VCaP (cell line): Measurements from ENCODE around the gene FNDC3B.

Experiments used
- H3K27ac ChIP-seq: fragments of 450-650 bp; 2 replicates; pipeline ENCODE4 v1.5.1; 2017
- TF ChIP-seq, protein P1 (sequence below): fragments of 450-650 bp; conservative IDR thresholded peaks from 2 replicates; pipeline ENCODE4 v1.5.1; 2017; ENCODE audit warnings: mild to moderate bottlenecking, moderate library complexity

Gene FNDC3B

DNA sequence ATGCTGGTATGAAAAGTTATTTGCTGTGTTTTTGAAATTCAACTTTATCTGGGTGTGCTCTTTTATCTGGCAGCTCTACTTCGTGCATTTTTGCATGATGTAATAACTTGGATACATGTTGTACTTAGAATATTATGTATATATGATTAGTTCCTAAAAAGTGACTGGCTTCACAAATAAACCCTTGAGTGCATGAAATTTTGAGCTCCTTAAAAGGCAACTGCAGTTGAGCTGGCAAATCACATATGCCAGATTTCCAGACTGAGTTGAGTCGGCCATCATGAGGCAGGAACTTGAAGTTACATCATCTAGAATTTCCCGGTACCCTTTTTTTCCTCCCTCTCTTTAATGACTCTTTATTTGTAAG, 162.5 kb downstream of the FNDC3B start:
- TF ChIP-seq, protein P1, sequence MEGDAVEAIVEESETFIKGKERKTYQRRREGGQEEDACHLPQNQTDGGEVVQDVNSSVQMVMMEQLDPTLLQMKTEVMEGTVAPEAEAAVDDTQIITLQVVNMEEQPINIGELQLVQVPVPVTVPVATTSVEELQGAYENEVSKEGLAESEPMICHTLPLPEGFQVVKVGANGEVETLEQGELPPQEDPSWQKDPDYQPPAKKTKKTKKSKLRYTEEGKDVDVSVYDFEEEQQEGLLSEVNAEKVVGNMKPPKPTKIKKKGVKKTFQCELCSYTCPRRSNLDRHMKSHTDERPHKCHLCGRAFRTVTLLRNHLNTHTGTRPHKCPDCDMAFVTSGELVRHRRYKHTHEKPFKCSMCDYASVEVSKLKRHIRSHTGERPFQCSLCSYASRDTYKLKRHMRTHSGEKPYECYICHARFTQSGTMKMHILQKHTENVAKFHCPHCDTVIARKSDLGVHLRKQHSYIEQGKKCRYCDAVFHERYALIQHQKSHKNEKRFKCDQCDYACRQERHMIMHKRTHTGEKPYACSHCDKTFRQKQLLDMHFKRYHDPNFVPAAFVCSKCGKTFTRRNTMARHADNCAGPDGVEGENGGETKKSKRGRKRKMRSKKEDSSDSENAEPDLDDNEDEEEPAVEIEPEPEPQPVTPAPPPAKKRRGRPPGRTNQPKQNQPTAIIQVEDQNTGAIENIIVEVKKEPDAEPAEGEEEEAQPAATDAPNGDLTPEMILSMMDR, result no peak
- H3K27ac ChIP-seq, result peak overlapping the region; percentile 89; the same call in 1 of the 2 replicates

DNA sequence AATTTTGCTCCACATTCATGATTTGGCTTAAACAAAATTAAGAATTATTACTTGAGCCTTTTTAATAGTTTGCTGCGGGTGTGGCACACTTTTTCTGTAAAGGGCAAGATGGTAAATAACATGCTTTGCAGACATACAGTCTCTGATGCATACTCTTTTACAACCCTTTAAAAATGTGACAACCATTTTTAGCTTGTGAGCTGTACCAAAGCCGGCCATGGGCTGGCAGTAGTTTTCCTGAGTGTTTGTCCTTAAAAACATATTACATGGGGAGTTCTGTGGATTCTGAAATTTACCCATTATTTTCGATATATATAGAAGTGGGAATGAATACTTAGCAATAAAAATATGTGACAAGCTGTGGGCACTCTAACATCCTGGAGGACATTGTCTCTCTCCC, 163.4 kb downstream of the FNDC3B start:
- TF ChIP-seq, protein P1, result no peak
- H3K27ac ChIP-seq, result peak overlapping the region; percentile 89

DNA sequence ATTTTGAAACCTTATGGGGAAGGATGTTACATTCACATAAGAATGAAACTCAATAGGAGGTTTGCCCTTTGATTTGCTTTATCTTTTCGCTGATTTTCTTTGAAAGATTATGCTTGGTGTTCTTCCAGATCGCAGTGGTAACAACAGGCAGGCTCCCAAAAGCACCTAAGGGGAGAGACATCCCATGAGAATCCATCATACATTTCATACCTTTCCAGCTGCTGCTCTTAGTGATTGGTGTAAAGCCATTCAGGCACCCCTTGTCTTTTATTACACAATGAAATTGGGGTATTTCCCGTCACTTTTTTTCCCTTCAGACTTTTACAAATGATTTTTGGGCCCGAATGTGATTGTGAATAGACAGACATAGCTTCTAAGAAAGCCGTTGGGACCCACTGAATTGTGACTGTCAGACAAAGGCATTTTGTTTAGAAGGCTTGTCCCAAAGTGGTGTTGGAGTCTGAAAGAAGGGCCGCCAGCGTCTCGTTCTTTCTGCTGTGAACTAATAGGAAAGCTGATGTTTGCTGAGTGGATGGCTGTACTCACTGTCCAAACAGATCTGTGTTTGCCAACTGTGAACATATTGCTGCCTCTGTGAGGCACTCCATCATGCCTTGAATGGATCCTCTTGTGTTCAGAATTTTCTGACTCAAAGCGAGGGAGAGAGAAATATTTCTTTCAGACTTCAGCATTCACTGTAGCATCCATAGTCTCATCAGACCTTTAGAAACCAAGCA, 164.3 kb downstream of the FNDC3B start:
- peak overlapping the region; percentile 89 for H3K27ac ChIP-seq
- TF ChIP-seq, protein P1, result no peak

DNA sequence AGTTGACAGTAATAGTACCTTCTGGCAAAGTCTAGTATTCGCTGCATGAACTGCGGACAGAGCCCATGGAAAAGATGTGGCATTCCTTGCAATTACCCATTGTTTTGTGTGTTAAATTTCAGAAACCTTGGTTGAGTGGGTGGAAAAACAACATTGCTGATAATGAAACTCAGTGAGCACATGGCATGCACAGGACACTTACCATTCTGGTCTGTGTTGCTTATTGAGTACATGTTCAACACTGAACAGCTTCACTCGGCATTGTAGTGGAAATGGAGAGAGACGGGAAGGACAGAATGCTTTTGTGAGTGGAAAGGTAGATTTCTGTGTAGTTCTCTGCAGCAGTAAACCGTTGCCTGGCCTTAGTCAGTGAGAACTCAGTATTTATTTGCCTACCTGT, 165.3 kb downstream of the FNDC3B start:
- TF ChIP-seq, protein P1, result no peak
- H3K27ac ChIP-seq, result peak overlapping the region; percentile 89

DNA sequence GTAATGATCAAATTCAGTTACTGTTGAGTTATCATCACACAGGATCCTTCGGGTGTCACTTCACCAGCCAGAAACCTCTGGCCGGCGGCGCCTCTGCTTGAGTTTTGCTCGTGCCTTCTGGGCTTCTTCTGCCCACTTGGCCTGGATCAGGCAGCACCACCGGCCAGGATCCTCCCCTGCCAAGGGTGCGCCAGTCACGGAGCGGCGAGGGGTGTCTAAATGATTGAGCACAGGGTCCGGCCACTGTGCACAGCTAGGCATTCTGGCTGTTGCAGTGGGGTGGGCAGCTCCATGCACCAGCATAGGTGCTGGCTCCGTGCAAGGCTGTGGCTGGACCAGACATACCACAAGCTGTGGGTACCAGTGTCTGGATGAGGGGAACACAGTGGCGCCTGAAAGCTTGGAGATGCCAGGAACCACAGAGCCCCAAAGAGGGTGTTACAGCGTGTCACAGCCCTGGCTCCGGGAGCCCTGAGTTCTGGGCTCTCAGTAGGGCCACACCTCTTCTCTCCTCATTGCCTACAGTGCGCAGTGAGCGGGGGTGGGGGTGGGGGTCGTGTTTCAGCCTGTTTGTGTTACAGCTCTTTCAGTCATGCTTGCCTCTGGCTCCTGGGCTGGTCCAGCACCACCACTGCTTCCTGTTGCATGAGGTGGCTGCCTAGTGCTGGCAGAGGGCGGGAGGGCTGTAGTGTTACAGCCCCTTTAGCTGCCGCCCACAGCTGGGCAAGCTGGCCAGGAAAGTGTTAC, 169.4 kb downstream of the FNDC3B start:
- H3K27ac ChIP-seq, result no peak overlapping the region
- TF ChIP-seq, protein P1, result no peak

DNA sequence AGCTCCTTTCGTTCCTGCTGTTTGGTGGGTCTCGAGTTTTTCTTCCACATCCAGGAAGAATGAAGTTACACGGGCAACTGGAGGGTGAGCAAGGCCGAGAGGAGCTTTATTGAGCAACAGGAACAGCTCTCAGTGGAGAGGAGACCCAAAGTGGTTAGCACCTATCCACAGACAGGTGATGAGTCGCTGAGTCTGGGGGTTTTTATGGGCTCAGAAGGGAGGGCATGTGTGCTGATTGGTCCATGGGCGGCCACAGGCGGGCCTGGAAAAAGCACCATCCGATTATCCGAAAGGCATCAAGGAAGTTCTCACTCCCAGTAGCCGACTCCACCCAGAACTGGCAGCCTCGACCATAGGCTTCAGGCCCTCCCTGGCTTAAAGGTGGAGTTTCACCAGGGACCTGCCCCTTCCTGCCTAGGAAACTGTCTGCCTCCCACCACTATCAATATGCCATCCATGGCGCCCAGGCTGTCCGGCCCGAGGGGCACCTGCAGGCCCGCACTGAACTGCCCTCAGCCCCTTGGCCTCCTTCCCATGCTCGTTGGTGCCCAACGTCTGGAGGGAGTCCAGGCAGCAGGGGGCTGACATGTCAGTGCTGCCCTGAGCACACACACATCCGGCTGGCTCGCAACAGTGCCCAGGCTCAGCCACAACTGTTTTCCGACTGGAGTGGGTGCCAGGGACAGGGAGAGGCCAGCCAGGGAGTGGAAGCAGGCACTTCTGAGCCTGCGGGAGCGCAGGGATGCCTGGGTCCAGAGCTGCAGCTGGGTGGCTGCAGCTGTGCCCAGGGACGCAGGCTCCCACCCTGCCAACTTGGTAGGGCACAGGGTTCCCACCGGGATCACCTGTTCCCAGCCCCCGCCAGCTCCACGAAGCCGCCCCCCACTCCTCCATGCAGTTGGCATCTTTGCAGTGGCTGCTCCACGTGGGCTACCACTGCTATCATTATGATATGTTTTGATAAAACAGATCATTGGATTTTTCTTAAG, 170.2 kb downstream of the FNDC3B start:
- TF ChIP-seq, protein P1, result no peak
- H3K27ac ChIP-seq, result no peak overlapping the region

DNA sequence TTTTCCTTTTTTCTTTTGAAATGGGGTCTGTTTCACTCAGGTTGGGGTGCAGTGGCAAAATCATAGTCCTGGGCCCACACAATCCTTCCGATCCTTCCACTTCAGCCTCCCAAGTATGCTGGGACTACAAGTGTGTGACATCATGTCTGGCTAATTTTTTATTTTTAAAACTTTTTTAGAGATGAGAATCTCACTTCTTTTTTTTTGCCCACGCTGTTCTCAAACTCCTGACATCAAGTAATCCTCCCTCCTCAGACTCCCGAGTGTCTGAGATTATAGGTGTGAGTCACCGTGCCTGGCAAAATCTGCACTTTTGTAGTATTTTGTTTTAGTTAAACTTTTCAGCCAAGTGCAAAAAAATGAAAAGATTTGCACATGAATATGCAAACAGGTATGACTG, 171.0 kb downstream of the FNDC3B start:
- TF ChIP-seq, protein P1, result no peak
- no peak overlapping the region for H3K27ac ChIP-seq
